ENCODE results near the gene LFNG.

GRCh38 chr7:2483494-2483893 lies 36.1 kb upstream of the LFNG start:
- TF ChIP-seq, protein P1, sequence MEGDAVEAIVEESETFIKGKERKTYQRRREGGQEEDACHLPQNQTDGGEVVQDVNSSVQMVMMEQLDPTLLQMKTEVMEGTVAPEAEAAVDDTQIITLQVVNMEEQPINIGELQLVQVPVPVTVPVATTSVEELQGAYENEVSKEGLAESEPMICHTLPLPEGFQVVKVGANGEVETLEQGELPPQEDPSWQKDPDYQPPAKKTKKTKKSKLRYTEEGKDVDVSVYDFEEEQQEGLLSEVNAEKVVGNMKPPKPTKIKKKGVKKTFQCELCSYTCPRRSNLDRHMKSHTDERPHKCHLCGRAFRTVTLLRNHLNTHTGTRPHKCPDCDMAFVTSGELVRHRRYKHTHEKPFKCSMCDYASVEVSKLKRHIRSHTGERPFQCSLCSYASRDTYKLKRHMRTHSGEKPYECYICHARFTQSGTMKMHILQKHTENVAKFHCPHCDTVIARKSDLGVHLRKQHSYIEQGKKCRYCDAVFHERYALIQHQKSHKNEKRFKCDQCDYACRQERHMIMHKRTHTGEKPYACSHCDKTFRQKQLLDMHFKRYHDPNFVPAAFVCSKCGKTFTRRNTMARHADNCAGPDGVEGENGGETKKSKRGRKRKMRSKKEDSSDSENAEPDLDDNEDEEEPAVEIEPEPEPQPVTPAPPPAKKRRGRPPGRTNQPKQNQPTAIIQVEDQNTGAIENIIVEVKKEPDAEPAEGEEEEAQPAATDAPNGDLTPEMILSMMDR (IDR thresholded peaks at IDR 0.05; ENCODE audit: low read depth, low read length, poor library complexity, severe bottlenecking) = no peak
- no peak for TF ChIP-seq EZH2phosphoT487 (IDR thresholded peaks at IDR 0.05; ENCODE audit: borderline replicate concordance, low read length)
